Stimulated activated CD4-positive, alpha-beta T cell treated with anti-CD3 and anti-CD28 coated beads, Interleukin-4, amount 100 ng/mL, for 24 hours (primary cell): Measurements from ENCODE around the gene MPP4.

Experiments
- DNase-seq: peaks from one replicate; pipeline ENCODE4 v3.0.0-alpha.2; 2020

The MPP4 gene

DNA sequence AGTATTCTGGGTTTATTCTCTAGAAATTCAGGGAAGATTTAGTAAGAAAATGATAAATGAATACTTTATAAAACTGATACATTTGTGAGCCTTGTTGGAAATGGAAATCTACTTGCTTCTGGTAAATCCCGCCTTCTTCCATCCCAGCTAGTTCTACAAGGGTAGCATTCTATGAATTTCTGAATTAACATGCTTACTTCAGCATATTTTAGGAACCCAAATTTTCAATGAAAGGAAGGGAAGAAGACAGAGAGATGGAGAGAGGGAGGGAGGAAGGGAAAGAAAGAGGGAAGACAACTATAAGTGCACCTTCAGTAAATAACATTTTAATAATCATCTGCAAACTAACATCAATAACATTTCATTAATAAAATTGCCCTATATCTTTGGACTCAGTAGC, 28.6 kb downstream of the MPP4 start:
- no peak for DNase-seq

DNA sequence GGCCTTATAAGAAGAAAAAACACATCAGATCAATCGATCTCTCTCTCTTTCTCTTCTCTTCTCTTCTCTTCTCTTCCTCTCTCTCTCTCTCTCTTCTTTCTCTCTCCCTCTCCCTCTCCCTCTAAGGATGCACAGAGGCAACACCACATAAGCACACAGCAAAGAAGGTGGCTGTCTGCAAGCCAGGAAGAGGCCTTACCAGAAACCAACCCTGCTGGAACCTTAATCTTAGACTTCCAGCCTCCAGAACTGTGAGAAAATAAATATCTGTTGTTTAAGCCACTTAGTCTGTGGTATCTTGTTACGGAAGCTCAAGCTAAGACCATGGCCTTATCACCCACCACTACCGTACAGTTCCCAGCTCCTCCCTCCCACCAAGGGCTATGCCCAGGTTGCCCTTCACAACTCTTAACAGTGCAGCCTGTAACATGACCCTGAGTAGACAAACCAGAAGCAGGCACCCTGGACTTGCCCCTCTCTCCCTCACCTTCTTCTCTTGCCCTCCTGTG, 30.0 kb downstream of the MPP4 start:
- DNase-seq: no peak

DNA sequence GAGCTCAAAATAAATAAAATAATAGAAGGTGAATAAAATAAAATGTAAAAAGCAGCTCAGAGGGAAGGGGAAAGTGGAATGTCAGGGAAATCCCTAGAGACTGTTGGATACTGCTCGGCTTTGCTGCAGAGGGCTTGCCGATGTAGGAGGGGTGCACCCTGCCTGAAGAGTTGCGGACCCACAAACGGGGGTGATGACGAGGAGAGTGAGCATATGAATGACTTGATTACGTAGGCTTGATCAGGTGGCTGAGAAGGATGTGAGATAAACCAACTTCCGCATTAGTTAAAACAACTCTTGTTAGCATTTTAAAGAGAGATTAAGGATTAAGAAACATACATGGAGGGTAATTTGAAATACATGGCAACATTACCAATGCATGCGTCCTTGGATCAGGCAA, 34.1 kb downstream of the MPP4 start:
- no peak for DNase-seq

DNA sequence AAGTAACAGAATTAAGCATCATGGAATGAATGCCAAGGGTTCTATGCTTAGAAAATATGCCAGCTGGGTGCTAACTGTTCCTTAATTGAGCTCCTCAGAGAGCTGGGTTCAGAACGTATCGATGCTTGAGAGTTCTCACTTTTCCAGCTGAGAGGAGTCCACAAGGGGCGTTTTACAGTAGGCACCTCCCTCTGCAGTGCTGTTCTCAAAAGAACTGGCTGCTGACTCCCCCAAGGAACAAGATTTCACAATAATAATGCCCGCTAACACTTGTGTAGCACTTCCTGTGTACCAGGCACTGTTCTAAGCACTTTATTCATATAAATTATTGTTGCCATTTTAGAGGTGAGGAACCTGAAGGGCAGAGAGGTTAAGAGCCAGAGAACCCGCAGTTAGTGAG, 37.1 kb downstream of the MPP4 start:
- no peak for DNase-seq

DNA sequence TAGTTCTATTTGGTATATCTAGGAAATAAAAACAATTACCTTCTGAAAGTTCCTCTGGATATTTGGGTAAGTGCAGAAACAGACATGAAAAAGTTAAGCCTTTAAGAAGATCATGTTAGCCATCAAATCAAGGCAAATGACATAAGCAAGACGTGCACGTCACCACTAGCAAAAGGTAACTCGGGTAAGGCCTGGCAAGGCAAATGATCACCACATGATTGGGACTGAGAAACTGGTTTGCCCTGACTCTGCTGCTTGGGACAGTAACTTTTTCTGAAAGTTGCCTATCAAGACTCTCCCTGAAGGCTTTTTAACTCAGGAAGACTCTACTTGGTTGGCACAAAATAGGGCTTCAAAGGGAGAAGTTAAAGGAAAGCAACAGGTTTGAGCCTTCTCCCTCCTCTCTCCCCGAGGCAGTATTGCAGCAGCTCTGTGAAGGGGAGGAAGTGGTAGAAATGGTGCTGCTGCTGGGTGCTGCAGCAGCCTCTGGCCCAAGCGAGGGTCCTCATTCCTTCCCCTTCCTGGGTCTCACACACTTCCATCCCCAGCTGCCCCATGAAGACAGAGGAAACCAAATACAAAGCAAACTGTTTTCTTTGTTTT, 38.0 kb downstream of the MPP4 start:
- DNase-seq: no peak

DNA sequence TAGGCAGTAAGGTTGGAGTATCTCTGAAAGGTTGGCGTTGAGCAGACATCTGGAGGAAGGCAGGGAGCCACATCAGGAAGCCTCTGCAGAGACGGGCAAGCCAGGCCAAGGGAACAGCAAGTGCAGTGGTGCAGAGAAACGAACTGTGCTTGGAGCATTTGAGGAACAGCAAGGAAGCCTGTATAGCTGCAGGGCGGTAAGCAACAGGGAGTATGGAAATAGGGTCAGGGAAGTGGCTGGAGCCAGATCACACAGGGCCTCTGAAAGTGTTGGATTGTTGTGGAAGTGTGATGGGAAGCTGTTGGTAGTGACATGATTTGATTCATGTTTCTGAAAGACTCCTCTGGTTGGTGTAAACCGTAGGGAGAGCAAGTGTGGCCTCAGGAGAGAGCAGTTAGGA, 41.7 kb downstream of the MPP4 start:
- DNase-seq: no peak

DNA sequence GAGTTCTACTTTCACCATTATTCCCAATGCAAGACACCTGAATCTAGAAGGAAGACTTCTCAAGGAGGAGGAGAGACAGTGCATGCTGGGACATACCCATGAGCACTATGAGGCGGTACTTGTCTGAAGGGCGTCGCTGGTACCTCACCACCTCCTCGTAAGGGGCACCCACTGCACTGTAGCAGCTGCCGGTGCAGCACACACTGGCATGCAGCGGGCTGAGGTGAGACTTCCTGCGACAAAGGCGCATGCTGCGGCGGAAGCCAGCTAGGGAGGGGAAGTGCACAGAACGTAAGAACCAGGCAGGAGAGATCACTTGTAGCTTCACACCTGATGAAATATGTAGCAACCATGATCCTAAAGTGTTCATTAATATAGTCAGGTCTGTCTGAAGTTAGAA, 42.3 kb downstream of the MPP4 start:
- DNase-seq: no peak

DNA sequence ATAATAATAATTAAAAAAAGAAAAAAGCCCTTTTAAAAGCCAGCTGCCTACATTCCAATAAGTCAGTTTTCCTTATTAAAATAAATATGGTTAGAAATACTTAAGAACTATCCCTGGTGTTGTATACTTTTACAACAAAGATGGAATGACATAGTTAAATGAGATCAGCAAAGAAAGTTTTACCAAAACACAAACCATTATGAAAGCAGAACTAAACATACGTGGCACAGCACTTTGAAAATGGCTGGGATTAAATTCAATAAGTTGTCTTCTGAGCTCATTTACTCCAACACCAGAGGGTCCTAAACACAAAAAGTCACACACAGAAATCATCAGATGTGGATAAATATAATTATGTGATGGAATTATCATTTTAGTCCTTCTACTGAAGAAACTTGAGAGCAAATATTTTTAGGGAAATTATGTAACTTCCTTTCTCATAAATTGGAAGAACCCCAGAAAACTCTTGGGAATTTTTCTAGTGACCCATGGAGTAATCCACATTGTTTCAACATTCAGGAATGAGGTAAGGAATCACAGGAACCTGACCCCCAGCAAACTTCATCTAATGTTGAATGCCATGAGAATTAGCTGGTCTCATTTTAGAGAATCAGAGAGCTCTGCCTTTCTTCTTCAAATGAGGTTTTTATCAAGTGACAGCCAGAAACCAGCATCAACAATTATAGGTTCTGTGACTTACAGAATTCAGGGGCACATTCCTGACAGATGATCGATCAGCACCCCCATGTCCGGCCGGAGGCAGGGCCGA, 43.6 kb downstream of the MPP4 start:
- DNase-seq: no peak

DNA sequence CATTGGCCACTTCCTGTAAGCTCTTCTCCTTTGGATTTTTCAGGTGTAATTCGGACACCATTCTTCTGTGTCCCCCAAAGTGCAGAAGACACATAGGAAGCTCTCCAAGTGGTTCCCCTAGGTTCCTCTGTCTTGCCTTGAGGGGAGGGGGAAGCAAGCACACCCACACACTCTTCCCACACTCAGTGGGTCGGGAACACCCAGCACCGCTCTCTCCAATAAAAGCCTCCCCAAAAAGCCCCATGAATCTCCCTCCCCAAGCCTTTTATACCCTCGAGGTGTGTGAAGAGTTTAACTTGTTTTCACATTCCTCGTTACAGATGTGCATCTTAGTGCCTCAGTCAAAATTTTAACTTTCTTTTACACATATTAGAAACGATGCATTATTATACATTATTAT, 45.2 kb downstream of the MPP4 start:
- DNase-seq: no peak

DNA sequence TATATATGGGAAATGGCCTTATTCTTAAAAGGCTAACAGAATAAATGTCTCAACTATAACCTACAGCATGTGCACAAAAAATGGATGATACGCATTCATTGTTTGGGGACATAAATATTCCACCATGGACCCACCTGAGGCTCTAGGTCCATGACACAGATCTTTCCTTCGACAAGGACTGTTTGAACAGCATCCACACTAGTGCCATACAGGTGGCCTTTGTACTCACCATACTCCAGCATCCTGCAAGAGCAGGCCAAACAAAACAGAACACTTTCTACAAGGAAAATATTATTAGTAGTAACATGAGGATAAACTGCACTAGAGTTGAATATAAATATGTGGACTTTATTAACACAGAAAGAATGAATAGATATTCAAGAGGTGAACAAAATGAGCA, 49.0 kb downstream of the MPP4 start:
- no peak for DNase-seq

DNA sequence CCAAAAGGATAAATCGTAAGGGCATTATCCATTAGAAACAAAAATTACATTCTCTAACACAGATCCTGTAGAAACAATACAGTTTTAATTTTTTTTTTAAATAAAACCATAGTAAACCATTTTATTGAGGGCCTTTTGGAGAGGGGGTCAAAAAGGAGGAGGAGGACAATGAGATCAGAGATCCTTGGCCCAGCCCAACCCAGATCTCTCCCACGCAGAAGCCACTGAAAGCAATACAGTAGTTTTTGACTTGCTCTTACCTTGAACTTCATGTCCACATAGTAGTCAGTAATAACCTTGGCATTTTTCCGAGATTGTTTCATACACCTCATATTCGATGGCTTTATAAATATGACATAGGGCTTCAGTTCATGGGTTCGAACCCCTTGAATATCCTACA, 51.0 kb downstream of the MPP4 start:
- DNase-seq: no peak

DNA sequence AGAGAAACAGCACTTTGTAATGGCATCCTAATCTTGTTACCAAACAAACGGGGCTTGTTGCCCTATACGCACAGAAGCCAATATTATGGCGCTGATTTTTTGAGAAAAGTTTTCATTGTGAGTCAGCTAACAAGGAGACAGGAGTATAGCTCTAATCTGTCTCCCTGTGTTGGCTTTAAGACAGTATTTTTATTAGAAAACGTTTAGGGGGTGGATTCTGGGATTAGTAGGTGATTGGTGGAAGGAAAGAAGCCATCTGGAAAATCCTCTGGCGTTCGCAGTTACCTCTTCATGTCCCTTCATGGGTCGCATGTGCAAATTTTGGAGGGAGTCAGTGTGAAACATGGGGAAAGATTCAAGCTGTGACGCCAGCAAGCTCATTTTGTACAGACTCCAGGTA, 54.4 kb downstream of the MPP4 start:
- DNase-seq: no peak

DNA sequence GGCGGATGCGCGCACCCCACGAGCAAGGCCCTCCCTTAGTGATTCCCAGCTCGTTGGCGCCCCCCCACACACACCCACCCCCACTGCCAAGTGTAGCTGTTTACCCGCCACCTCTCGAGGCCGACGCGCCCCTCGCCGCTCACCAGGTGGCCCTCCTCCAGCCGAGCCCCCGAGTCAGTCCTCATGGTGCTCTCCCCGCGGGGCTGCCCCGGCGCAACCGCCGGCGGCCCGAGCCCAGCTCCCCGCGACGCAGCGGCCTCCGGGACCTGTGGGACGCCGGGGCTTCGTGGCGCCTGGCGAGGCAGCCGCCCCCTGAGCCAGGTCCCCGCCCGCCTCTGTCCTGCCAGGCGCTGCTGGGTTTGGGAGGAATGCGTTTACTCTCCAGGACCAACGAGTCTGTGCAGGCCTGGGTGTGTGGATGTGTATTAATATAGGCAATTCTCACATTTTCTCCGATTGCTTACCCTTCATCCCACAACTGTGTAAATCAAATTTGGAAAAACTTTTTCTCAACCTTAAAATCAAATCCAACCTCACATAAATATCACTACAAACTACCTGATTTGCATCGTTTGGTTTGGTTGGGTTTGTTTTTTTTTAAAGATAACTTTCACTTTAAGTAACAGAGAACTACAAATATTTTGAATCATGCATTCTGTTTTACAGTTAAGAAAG, 55.1 kb downstream of the MPP4 start, which contains the start of gene TMEM237:
Gene TMEM237 (minus strand): TSS at position 288 of the 675 bp plus-strand sequence. CDS start 103 bp downstream, at position 185.
- DNase-seq: no peak

DNA sequence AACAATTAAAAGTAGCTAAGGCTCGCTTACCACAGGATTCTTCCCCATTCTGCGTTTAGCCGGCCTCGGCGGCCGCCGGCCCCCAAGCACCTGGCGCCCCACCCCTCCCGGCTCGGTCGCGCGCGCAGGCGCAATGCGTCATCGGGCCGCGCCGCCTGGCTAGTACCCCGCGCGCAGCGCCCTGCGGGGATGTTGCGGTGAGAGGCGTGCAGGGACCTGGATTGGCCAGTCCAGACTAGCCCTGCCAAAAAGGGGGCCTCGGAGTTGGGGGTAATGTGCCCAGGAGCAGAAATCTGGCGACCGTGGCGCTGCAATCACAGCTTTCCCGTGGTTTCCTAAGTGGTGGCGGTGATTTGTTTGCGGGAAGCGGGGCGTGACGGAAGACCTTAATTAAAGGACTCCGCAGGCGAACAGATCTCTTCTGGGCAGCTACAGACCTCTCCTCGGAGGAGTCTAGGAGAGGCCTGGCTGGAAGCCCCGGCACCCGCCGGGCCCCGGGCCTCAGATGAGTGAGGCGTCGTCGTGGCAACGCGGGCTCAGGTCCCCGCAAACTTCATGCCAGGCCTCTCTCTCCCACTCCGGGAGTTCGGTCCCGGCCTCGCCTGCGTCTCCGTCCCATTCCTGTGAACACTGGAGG, 55.7 kb downstream of the MPP4 start:
- DNase-seq: peak; percentile 82

DNA sequence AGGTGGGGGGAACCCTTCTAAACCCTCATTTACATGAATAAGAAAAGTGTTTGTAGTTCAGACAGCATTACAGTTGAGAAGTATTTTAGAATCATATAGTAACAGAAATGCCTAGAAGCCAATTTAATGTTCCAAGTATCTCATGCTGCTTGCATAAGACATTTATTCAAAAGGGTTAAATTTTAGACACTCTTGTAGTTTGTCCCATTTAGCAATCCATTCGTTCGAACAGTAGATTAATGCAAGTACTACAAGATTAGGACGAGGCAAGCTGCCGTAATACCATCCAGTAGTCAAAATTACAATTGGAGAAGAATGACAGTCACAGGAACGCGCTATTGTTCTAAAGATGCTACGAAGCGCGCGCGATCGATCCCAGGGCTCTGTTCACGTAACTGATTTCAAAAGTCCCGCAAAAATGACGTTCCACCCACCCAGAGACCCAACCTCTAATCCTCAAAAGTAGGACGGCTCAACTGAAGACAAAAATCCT, 56.3 kb downstream of the MPP4 start:
- DNase-seq: no peak

DNA sequence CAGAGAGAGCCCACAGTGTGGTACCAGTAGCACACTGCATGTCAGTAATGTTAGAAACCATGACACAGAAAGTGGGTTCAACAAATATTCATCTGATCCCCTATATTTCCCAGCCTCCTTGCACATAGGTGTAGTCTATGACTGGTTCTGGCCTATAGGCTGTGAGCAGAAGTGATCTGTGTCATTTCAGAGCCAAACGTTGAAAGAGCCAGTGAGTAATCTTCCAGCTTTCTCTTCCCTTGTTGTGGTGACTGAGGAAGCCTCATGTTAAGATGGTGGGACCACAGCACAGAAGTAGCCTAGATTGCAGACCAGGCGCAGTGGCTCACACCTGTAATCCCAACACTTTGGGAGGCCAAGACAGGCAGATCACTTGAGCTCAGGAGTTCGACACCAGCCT, 59.2 kb downstream of the MPP4 start:
- no peak for DNase-seq

DNA sequence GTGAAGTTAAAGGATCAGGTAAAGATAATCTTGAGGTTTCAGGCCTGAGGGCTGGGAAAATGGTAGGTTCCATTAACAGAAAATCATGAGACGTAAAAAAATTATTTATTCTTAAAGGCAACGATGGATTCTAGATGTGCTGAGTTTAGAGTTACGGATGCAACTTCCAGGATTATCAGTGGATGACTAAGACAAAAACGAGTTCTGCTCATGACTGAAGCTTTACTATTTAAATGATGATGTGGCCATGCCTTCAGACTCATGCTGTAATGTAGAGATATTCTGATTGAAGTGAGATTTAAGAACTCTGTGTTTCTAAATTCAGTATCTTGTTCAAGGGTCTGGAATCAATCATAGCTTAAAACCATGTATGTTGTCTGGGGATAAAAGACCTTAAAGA, 60.1 kb downstream of the MPP4 start:
- no peak for DNase-seq

DNA sequence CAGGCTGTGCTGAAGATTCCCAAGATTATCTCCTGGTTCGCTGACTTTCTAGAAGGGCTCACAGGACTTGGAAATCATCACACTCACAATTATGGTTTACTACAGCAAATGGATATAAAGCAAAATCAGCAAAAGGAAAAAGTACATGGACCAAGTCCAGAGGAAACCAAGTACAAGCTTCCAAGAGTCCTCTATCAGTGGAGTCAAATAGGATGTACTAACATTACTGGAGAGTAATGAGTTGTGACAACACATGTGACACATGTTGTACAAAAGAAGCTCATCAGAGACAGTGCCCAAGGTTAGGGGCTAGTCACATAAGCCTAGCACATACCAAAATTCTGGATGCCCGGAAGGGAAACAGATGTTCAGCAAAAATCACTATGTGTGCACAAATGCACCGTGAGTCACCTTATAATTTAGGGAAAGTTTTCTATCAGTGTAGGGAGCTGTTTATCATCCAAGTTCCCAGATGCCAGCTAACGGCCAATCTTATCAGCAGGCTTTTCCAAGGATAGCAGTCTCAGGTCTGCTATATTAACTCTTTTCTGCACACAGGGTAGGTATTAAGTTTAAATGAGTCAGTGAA, 64.7 kb downstream of the MPP4 start:
- no peak for DNase-seq

DNA sequence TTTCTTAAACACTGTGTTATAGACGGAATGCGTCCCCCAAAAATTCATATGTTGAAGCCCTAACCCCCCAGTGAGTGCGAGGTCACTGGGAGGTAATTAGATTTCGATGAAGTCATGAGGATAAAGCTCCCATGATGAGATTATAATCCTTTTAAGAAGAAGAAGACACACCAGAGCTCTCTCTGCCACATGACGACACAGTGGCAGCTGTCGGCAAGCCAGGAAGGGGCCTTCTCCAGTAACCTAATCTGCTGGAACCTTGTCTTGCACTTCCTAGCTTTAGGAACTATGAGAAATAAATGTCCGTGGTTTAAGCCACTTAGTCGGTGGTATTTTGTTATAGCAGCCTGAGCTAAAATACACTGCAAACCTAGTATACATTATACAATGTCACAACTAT, 67.4 kb downstream of the MPP4 start:
- no peak for DNase-seq

DNA sequence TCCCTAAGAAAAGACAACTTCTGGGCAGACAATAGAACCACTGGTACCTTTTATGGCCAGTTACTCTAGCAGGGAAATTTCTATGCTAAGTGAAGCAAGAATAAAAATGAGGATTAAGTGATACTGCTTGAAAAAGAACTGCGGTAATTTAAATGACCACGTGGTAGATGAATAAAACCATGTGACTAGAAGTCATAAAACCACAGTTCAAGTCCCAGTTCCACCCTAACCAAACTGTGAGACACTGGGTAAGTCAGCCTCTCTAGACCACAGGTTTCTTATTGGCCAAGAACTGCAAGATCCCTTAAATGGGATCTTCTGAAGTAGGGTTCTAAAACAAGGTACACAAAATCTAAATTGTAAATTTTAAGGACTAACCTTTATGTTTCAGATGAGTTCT, 67.9 kb downstream of the MPP4 start:
- no peak for DNase-seq

DNA sequence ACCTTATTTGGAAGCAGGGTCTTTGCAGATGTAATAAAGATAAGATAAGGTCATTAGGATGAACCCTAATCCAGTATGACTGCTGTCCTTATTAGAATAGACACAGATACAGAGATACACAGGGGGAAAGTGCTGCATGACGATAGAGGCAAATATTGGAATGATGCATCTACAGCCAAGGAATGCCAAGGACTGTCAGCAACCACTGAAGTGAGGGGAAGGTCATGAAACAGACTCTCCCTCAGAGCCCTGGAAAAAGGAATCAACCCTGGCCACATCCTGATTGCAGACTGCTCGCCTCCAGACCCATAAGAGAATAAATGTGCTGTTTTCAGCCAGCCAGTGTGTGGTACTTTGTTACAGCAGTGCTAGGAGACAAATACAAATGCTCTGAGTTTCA, 69.9 kb downstream of the MPP4 start:
- DNase-seq: no peak

DNA sequence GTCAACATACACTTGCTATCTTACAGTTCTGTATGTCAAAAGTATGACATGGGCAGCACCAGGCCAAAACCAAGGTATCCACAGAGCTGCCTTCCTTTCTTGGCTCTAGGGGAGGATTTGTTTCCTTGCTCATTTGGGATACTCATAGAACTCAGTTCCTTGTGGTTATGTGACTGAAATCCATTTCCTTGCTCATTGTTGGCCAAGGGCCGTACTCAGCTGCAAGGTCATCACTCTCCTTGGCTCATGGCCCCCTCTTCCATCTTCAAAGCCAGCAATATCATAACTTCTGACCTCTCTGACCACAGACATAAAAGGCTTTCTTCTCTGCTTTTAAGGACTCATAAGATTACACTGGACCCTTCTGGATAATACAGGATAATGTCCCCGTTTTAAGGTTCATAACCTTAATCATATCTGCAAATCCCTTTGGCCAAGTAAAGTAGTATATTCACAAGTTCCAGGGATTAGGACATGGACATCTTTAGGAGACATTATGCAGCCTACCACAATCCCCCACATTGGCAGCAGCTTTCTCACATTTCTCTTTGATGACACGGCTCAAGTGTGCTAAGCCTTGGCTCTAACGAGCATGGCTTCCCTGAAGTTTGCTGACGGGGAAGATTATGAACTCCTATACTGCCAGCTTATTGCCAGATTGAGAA, 76.0 kb downstream of the MPP4 start:
- DNase-seq: no peak
